Neural cell (in vitro differentiated cells): ENCODE results near the gene PEMT.

Experiments used
- CTCF ChIP-seq: fragments of 450-650 bp; IDR thresholded peaks from 2 replicates; pipeline ENCODE4 v1.5.1; 2014; ENCODE audit warnings: antibody characterized with exemption, mild to moderate bottlenecking, moderate library complexity; ENCODE audit not compliant: poor library complexity, severe bottlenecking
- EP300 ChIP-seq: fragments of 450-650 bp; conservative IDR thresholded peaks from 2 replicates; pipeline ENCODE4 v1.6.1; 2014; ENCODE audit warnings: antibody characterized with exemption, mild to moderate bottlenecking, moderate library complexity; ENCODE audit not compliant: poor library complexity, severe bottlenecking
- EZH2 ChIP-seq: fragments of 200-600, 300-800 bp; shearing (Covaris generic), sonication (generic); IDR thresholded peaks from 2 replicates; pipeline ENCODE4 v1.6.1; 2014; ENCODE audit warnings: antibody characterized with exemption, low read length, borderline replicate concordance, mild to moderate bottlenecking; ENCODE audit not compliant: insufficient read depth, poor library complexity, severe bottlenecking
- POLR2AphosphoS5 ChIP-seq: IDR thresholded peaks from 2 replicates; pipeline ENCODE4 v1.6.1; 2012
- RAD21 ChIP-seq: fragments of 450-650 bp; conservative IDR thresholded peaks from 2 replicates; pipeline ENCODE4 v1.6.1; 2014; ENCODE audit warnings: antibody characterized with exemption, mild to moderate bottlenecking, moderate library complexity

- TF ChIP-seq RAD21 (no peak), EP300 (no peak), CTCF (no peak), EZH2 (no peak), POLR2AphosphoS5 (no peak)
These were observed 85.2 kb downstream of the PEMT start for GRCh38 chr17:17506181-17506741.
